Loucy (cell line): ENCODE data around the gene ALK.

ENCODE experiments used
- CTCF ChIP-seq: fragments of 200-600 bp; sonication (generic); conservative IDR thresholded peaks from 2 replicates; pipeline ENCODE4 v1.5.1; 2014; ENCODE audit warnings: mild to moderate bottlenecking, antibody characterized with exemption, low read length
- EZH2phosphoT487 ChIP-seq: fragments of 200-600 bp; IDR thresholded peaks from 2 replicates; pipeline ENCODE4 v1.6.1; 2018; ENCODE audit warnings: antibody characterized with exemption, mild to moderate bottlenecking, moderate library complexity, borderline replicate concordance

GRCh38 chr2:29241955-29242565, 679.3 kb downstream of the ALK start:
- TF ChIP-seq CTCF (no peak), EZH2phosphoT487 (no peak)
